HUES64 (cell line): ENCODE results near the gene ART5.

ENCODE experiments used
- H3K27ac ChIP-seq: 2 replicates; pipeline ENCODE4 v1.7.0; 2013; ENCODE audit warnings: low read depth, low read length, inconsistent platforms
- H3K27me3 ChIP-seq: 2 replicates; pipeline ENCODE4 v1.6.1; 2013; ENCODE audit warnings: mild to moderate bottlenecking, low read length; ENCODE audit not compliant: insufficient read depth
- H3K36me3 ChIP-seq: 2 replicates; pipeline ENCODE4 v1.6.1; 2013; ENCODE audit warnings: mild to moderate bottlenecking, low read length; ENCODE audit not compliant: insufficient read depth
- H3K4me1 ChIP-seq: 2 replicates; pipeline ENCODE4 v1.6.1; 2013; ENCODE audit warnings: mild to moderate bottlenecking, low read length, moderate library complexity; ENCODE audit not compliant: insufficient read depth
- H3K4me3 ChIP-seq: 2 replicates; pipeline ENCODE4 v1.5.1; 2013; ENCODE audit warnings: mild to moderate bottlenecking, low read length, moderate library complexity
- H3K9ac ChIP-seq: 2 replicates; pipeline ENCODE4 v1.6.1; 2013; ENCODE audit warnings: mild to moderate bottlenecking, low read depth, low read length
- H3K9me3 ChIP-seq: 2 replicates; pipeline ENCODE4 v1.6.1; 2013; ENCODE audit warnings: low read depth, low read length; ENCODE audit not compliant: insufficient read depth
- WGBS: fragments of 150-250, 120-280 bp; methylation state at CpG from one replicate; pipeline ENCODE4 v1.1.7; 2013; ENCODE audit warnings: missing lambda C conversion rate; 5-methylcytosine and 5-hydroxymethylcytosine counted together

The ART5 gene

DNA sequence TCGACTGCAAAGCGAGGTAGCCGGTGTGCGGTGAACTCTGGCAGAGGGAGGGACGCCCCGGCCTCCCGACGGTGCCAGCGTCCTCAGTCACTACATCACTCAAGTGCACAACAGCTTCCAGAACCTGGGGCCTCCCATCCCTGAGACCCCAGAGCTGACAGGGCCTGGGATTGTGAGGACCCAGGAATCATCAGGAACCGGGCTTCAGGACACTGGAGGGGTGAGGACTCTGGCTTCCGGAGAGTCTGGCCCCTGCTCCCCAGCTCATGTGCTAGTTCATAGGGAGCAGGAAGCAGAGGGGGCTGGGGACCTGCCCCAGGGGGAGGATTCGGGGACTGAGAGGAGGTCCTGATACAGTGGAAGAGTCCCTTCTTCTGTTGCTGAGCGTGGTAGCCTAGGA is 4.6 kb downstream of the ART5 start:
- Histone ChIP-seq H3K9ac (no peak overlapping the region), H3K27ac (no peak overlapping the region), H3K9me3 (no peaks in the 10 kb centered on the region), H3K4me3 (no peak overlapping the region), H3K4me1 (no peaks in the 10 kb centered on the region), H3K36me3 (no peaks in the 10 kb centered on the region), H3K27me3 (peaks cover 5% of the 10 kb centered on the region; the same call in 1 of the 2 replicates)
- 90% methylated on average over 13 of the region's 13 CpGs for WGBS

DNA sequence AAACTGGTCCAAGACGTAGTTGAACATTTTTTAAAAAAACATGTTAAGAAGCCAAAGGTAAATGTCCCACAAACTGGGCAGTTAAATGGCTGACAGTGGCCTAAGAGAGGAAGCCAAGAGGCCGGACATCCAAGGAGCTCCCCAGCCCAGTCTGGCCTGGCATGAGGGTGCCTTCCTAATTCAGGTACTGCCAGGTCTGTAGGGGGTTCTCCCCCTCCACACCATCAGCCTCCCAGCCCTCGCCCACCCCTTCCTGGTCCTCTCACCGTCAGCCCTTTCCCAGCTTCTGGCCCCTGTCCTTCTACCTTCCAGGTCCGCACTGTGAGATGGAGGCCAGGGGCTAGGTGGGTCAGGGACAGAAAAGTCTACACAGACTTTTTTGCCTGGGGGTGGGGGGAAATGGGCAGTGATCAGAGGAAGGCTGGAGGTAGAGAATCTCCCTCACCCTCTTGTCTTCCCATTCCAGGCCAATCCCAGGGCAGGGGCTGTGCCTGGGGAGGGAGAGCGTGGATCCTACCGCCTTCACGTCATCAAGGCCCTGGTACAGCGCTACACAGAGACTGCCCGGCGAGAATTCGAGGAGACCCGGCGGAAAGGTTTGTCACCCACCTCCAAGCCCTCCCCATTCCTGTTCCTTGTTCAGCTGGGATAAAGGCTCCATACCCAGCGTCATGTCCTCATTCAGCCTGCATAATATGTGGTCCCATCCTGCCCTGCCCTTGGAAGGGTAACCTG is 6.0 kb downstream of the ART5 start:
- WGBS: 93% methylated on average over 15 of the region's 15 CpGs
- Histone ChIP-seq H3K27me3 (no peaks in the 10 kb centered on the region), H3K4me3 (no peak overlapping the region), H3K4me1 (no peaks in the 10 kb centered on the region), H3K9ac (no peak overlapping the region), H3K36me3 (no peaks in the 10 kb centered on the region), H3K9me3 (no peaks in the 10 kb centered on the region), H3K27ac (no peak overlapping the region)

DNA sequence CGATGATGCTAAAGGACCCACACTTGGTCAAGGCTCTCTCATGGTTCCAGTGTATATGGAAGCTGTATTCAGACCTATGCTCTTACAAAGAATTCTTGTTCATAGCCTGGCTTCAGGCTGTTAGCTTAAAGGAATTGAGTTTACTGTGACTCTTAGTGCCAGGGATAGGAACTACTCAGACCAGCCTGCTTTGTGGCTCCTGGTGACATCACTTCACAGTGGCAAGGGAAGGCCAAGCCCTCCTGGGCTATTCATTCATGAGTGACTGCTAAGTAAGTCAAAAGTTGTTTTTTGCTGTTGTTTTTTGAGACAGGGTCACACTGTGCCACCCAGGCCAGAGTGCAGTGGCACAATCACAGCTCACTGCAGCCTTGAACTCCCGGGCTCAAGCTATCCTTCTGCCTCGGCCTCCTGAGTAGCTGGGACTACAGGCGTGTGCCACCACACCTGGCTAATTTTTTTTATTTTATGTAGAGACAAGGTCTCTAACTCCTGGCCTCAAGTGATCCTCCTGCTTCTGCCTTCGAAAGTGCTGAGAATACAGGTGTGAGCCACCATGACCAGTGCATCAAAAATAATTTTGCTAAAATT is 9.6 kb downstream of the ART5 start:
- H3K9ac ChIP-seq: no peak overlapping the region
- no peaks in the 10 kb centered on the region for H3K4me1 ChIP-seq
- 97% methylated on average over 5 of the region's 5 CpGs for WGBS
- H3K9me3 ChIP-seq: no peaks in the 10 kb centered on the region
- H3K36me3 ChIP-seq: no peaks in the 10 kb centered on the region
- H3K27ac ChIP-seq: no peak overlapping the region
- H3K4me3 ChIP-seq: no peak overlapping the region
- no peaks in the 10 kb centered on the region for H3K27me3 ChIP-seq

DNA sequence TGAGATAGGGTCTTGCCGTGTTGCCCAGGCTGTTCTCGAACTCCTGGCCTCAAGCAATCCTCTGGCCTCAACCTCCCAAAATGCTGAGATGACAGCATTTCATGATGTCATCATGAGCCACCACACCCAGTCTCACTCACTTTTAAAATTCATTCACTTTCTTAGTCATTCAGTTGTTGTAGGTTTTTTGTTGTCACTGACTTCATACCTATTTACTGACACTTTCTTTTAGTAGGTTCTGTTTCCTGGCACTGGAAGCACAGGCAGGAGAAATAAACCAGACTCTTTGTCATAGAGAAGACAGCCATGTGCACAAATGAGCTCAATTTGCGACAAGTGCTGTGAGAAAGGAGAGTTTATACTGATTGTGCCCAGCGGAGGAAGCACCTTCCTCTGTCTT is 10.5 kb downstream of the ART5 start:
- WGBS: 92% methylated on average over 4 of the region's 4 CpGs

DNA sequence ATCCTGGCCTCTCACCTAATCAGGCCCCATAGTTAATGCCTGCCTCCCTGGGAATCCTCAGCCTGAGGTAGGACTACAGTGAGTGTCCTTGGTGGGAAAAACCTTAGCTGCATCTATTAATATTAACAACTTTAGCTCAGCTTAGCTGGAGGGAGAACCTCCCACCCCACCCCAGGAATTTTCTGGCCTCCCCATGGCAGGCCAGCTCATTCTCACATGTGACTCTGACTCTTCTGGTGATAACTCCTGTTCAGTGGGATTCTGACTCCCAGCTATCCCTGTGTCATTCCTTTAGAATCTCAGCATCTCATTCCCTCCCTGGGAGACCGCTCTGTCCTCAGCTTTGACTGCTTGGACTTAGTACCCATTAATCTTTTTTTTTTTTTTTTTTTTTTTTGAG is 14.5 kb downstream of the ART5 start:
- no peak overlapping the region for H3K27ac ChIP-seq
- 93% methylated on average over 1 of the region's 1 CpG for WGBS
- H3K9ac ChIP-seq: no peak overlapping the region
- H3K4me3 ChIP-seq: no peak overlapping the region
- H3K36me3 ChIP-seq: no peaks in the 10 kb centered on the region
- no peaks in the 10 kb centered on the region for H3K9me3 ChIP-seq
- H3K27me3 ChIP-seq: no peaks in the 10 kb centered on the region
- H3K4me1 ChIP-seq: no peaks in the 10 kb centered on the region

More for the DNA sequence above, 10.5 kb downstream of the ART5 start:
- Histone ChIP-seq H3K27ac (no peak overlapping the region), H3K36me3 (no peaks in the 10 kb centered on the region), H3K4me1 (no peaks in the 10 kb centered on the region), H3K9ac (no peak overlapping the region), H3K27me3 (no peaks in the 10 kb centered on the region), H3K4me3 (no peak overlapping the region), H3K9me3 (no peaks in the 10 kb centered on the region)

DNA sequence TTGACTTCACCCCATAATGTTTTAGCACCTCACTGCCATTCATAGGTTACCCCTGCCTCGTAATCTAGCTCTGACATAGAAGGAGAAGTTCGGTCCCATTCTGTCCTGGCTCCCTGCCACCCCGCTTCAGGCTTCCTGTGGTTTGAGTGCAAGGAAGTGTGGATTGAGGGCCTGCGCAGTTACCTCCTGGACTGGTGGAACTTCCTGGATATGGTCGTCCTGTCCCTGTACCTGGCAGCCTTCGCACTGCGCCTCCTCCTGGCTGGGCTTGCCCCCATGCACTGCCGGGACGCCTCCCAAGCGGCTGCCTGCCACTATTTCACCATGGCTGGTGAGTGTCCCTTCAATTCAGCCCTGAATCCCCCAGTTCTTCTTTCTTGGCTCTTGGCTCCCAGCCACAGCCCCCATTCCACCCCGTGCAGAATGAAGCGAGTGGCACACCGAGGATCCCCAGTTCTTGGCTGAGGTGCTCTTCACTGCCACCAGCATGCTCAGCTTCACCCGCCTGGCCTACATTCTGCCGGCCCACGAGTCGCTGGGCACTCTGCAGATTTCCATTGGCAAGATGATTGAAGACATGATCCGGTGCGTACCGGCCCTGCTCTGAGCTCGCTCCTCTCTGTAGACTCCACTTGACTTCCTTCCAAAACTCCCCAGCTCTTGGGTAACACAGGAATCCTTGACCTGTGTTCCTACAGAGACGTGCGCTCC is 15.4 kb downstream of the ART5 start:
- H3K36me3 ChIP-seq: no peaks in the 10 kb centered on the region
- no peak overlapping the region for H3K9ac ChIP-seq
- H3K4me3 ChIP-seq: no peak overlapping the region
- no peaks in the 10 kb centered on the region for H3K4me1 ChIP-seq
- H3K27ac ChIP-seq: no peak overlapping the region
- 87% methylated on average over 21 of the region's 23 CpGs for WGBS
- H3K27me3 ChIP-seq: no peaks in the 10 kb centered on the region
- no peaks in the 10 kb centered on the region for H3K9me3 ChIP-seq

DNA sequence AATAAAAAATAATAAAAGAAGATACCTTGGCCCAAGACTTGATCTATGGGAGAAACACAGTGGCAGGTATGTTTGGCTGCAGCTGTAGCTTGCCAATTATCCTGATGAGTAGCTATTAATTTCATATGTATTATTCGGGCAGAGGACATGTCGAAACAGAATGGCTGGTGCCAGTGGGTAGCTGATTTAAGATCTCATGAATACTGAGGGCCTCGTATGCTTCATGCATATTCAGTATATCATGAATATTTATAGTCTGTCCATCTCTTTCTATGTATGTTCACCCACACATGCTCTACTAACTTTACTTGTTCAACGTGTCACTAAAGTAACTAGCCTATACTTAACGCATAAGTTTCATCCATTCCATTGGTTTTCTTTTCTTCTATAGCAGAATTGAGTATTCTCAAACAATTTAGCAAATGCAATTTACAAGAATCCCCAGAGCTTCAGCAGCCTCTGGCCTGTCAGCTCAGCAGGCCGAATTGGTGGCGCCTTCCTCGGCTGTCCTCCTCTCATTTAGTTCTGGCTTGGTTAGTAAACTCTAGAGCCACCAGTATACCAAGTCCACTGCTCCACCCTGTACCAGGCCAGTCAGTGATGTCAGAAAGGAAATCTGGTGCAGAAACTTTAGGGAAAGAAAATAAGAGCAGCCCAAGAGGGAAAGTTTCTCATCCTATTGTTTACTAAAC is 17.9 kb downstream of the ART5 start:
- H3K4me3 ChIP-seq: no peak overlapping the region
- no peaks in the 10 kb centered on the region for H3K36me3 ChIP-seq
- H3K9me3 ChIP-seq: no peaks in the 10 kb centered on the region
- 63% methylated on average over 6 of the region's 8 CpGs for WGBS
- H3K4me1 ChIP-seq: no peaks in the 10 kb centered on the region
- no peak overlapping the region for H3K9ac ChIP-seq
- H3K27ac ChIP-seq: no peak overlapping the region
- no peaks in the 10 kb centered on the region for H3K27me3 ChIP-seq

DNA sequence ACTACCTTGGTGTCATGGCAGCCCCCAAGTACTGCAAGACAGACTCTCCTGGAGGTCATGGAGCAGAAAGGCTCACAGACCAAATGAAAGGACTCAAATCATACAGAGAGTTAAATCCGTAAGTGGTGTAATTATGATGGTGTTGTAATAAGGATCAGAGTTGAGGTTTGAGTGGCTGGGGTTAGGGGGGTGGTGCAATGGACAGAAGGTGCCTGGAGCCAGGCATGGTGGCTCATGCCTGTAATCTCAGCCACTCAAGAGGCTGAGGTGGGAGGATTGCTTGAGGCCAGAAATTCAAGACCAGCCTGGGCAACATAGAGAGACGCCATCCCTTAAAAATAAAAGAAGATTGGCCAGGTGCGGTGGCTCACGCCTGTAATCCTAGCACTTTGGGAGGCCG is 18.7 kb downstream of the ART5 start:
- no peaks in the 10 kb centered on the region for H3K9me3 ChIP-seq
- H3K36me3 ChIP-seq: no peaks in the 10 kb centered on the region
- 96% methylated on average over 5 of the region's 5 CpGs for WGBS
- no peaks in the 10 kb centered on the region for H3K4me1 ChIP-seq
- H3K27me3 ChIP-seq: no peaks in the 10 kb centered on the region
- no peak overlapping the region for H3K27ac ChIP-seq
- H3K9ac ChIP-seq: no peak overlapping the region
- no peak overlapping the region for H3K4me3 ChIP-seq

DNA sequence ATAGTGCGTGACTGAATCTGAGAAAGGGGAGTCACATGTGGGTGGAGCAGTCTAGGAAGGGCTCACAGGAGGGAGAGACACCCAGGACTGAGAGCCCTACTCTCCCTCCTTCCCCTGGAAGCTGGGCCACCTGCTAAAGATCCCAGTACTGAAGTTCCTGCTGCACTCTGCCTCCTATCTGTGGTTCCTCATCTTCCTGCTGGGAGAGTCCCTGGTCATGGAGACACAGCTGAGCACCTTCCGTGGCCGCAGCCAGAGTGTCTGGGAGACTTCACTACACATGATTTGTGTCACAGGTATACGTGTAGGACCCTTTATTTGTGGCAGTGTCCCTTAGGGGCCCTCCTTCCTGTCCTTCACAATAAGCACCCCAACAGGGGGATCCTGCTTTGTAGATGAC is 19.3 kb downstream of the ART5 start:
- no peaks in the 10 kb centered on the region for H3K4me1 ChIP-seq
- H3K9me3 ChIP-seq: no peaks in the 10 kb centered on the region
- 89% methylated on average over 4 of the region's 4 CpGs for WGBS
- H3K36me3 ChIP-seq: no peaks in the 10 kb centered on the region
- H3K4me3 ChIP-seq: no peak overlapping the region
- no peak overlapping the region for H3K27ac ChIP-seq
- H3K9ac ChIP-seq: no peak overlapping the region
- no peaks in the 10 kb centered on the region for H3K27me3 ChIP-seq

DNA sequence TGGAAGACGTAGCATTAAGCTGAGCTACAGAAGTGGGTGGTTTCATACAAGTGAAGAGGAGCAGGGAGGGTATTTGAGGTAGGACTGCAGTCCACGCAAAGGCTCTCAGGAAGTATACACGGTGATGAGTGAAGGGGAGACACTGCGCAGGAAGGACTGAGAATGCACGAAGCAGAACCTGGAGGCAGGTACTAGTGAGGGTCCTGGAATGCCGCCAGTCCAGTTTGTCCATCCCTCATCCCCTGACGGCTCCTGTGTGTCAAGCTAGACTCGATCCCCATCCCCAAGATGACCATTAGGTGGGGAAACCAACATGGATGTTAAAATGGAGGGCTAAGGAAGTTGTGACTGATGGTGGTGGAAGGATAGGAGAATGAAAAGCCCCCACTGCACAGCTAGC is 23.8 kb downstream of the ART5 start:
- no peaks in the 10 kb centered on the region for H3K9me3 ChIP-seq
- H3K4me3 ChIP-seq: no peak overlapping the region
- H3K27ac ChIP-seq: no peak overlapping the region
- H3K9ac ChIP-seq: no peak overlapping the region
- H3K36me3 ChIP-seq: no peaks in the 10 kb centered on the region
- 94% methylated on average over 8 of the region's 8 CpGs for WGBS
- H3K4me1 ChIP-seq: no peaks in the 10 kb centered on the region
- H3K27me3 ChIP-seq: no peaks in the 10 kb centered on the region
